HUDEP-2 (cell line): Measurements from ENCODE around the gene ARL13B.
"Not testable (repeated sequence)": the region's sequence is repeated elsewhere in the genome, so short reads cannot be mapped to it uniquely, and the experiment has no call there.

ENCODE experiments used
- DNase-seq, 76 experiments: peaks; one replicate each; lab custom pipeline; 2025; ENCODE audit not compliant: unreplicated experiment in 76 of 76; lab: John Stamatoyannopoulos, UW

ARL13B gene

DNA sequence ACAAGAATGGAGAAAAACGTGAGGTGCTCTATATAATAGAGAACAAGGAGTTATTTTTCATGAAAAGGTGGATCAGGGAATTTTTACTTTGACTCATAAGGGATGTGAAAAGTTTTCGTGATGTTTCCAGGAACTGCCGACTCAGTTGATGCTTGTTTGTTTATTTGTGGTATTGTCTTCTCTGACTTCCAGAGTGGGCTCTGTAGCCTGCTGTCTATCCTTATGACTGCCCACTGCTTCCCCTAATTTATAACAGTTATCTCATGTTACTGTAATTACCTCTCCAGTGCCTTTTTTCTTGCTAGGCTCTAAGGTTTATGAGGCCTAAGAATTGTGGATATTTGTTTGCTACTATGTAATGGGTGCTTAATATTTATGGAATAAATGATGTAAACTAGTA is 12.3 kb downstream of the ARL13B start:
- DNase-seq = no peak

DNA sequence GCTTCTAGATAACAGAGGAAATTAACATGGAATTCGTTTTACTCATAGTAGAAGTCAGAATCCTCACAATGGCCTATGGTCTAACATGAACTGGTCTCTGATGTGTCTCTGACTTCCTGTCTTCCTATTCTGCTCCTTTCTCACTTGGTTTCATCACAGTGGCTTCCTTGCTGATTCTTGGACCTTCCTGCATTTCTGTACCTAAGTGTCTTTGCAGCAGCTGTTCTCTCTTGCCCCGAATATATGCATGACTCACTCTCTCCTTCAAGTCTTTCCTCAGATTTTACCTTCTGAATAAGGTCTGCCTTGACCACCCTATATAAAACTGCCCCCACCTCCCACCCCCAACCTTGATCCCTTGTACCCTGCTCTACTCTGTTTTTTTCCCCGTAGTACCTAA is 14.1 kb downstream of the ARL13B start:
- DNase-seq = no peak

- peak in 6 of 76 experiments; percentile 4 to 33 (median 16) for DNase-seq
These were observed 21.2 kb downstream of the ARL13B start for GRCh38 chr3:94001191-94001590.

DNA sequence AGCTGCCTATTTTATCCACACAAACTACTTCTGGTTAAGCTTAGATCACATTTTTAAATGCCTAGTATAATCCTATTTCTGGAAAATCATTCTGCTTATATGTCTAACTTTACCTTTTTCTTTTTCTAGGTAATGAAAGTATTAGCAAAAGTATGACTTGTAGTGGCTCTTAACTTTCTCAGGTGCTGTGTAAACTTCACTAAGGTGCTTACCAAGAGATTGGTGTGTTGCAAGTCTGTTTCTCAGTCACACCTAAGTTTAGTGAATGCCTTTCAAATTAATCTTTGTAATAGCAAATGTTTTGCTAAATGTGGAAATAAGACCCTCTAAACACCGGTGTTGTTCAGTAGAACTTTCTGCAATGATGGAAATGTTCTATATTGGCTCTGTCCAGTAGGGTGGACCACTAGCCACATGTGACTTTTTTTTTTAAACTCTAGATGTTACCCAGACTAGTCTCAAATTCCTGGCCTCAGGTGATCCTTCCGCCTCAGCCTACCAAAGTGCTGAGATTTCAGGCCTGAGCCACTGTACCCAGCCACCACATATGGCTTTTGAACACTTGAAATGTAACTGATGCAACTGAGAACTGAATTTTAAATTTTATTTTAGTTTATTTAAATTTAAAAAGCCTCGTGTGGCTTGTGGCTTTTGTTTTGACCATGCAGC is 22.0 kb downstream of the ARL13B start:
- DNase-seq = no peak

DNA sequence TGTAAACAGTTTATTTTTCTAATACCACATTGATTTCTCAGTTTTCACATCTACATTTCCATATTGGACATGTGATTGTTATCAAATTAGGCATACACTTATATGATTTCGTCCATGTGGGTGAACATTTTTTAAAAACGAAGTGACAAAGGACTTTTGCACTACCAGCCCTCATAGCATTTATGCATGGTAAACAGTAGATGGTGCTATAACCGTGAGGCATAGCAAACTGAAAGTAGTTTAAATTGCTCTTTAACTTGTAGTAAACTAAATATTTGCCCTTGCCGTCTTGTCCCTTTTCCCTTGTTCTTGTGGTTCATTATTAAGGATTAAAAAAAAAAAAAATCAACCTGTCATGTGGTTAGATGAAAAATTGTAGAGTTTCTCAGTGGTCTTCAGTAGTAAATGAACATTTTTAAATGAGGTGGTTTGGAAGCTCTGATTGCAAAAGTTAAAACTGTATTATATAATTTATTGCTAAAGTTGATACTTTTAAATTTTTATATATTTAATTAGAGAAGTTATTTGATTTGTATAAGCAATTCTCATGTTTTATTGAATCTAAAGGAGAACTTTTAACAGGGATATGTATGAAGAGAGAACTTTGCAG is 24.5 kb downstream of the ARL13B start:
- DNase-seq = peak in 30 of 76 experiments; percentile 4 to 57 (median 32)

DNA sequence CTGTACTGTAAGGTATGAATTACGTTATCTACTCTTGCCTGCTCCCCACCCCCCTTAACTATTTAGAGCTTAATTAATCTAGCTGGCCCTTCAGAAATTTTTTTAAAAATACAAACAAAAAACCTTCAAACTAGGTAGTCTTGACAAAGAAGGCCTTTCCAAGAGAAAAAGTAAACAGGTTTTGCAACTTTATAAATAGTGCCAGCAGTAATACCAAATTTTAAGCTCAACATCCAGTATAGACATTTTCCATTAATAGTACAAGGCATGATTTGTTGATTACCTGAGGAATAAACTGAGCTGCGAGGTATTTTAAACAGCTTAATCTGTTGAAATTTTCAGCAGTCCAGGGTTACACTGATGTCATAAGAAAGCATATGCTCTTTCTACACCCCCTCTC is 28.3 kb downstream of the ARL13B start:
- no peak for DNase-seq

GRCh38 chr3:94009608-94010007 is 29.7 kb downstream of the ARL13B start:
- no peak for DNase-seq

GRCh38 chr3:94011233-94011711 is 31.3 kb downstream of the ARL13B start:
- DNase-seq = peak in 4 of 76 experiments; percentile 13 to 31 (median 24)

- DNase-seq = no peak
These were observed 32.2 kb downstream of the ARL13B start for GRCh38 chr3:94012185-94012584.

- DNase-seq = no peak
These were observed 35.1 kb downstream of the ARL13B start for GRCh38 chr3:94015025-94015424.

DNA sequence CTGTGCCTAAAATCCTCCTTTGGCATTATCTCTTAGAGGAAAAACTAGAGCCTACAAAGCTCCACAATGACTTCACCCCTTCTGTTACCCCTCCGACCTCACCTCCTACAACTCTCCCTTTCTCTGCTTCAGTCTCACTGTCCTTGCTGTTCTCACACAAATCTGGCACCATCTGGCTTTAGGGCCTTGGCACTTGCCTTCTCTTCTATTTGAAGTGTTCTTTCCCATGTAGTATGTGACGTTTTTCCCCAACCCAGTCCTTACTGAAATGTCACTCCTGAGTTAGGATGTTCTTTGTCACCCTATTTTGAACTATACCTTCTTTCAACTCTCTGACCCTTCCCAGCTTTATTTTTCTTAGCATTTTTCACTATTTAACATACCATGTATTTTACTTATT is 39.7 kb downstream of the ARL13B start:
- DNase-seq = no peak

GRCh38 chr3:94020293-94020692 is 40.3 kb downstream of the ARL13B start:
- peak in 1 of 76 experiments; percentile 6 for DNase-seq

- DNase-seq = no peak
These were observed 44.4 kb downstream of the ARL13B start for GRCh38 chr3:94024385-94024784.

DNA sequence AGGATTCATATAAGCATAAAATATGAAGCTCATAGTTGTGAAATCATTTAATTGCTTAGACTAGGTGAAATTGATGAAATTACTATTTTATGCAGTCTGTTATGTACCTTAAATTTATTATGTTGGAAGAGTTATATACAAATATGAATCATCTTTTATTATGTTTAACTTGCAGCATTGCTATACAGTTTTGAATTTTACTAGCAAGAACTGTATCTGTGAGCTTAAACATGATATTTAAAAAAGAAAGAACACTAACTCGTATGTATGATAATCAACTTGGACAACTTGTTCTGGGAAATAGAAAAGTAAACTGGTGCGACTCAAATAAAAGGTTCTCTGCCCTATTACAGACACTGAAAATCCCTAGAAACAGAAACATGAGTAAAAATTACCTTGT is 46.7 kb downstream of the ARL13B start:
- DNase-seq = no peak

- no peak for DNase-seq
These were observed 48.3 kb downstream of the ARL13B start, which contains the start of gene STX19 for GRCh38 chr3:94028093-94028837. Gene STX19 (minus strand): TSS chr3:94028597. CDS start chr3:94015269, 13,328 bp downstream.

GRCh38 chr3:94036909-94037507 is 57.1 kb downstream of the ARL13B start:
- peak in 29 of 76 experiments; percentile 0 to 45 (median 20) for DNase-seq

DNA sequence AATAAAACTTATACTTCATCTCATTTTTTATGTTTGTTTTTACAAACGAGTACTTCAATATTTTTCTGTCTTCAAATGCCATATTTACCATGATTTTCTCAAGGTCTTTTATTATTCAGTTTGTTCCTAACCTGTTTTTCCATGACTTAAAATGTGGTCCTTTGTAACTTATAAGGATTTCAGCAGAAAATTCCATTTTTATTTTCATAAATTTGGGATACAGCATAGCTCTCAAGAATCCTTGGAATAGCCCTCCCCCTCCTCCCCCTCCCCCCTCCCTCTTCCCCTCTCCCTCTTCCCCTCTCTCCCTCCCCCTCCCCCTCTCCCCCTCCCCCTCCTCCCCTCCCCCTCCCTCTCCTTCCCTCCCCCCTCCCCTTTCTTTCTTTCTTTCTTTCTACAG is 63.3 kb downstream of the ARL13B start:
- DNase-seq = no peak

GRCh38 chr3:94044100-94044936 is 64.4 kb downstream of the ARL13B start:
- not testable (repeated sequence) for DNase-seq

GRCh38 chr3:94046533-94046932 is 66.6 kb downstream of the ARL13B start:
- no peak for DNase-seq

DNA sequence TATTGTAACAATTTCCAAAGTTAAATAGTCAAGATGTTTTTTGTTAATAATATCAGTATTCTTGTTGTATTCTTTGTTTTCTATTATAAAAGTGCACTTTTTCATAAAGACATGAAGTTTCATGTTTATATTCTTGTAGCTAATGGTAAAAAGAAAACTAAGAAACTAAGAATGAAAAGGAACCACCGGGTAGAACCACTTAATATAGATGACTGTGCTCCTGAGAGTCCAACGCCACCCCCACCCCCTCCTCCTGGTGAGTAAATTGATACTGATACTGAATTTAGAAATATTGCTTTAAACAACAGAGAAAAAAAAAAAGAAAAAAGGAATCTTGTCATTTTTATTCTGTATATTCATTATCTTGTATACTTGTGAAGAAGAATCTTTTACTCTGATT is 69.3 kb downstream of the ARL13B start:
- no peak for DNase-seq
